GM10266 (cell line): ENCODE measurements around the gene RNF20.

ENCODE experiments used
- DNase-seq: peaks from one replicate; pipeline ENCODE4 v3.0.0; 2012; ENCODE audit errors: extremely low spot score
- CTCF ChIP-seq: IDR thresholded peaks from 2 replicates; pipeline ENCODE4 v1.5.1; 2012; ENCODE audit warnings: mild to moderate bottlenecking, low read depth; ENCODE audit not compliant: control insufficient read depth, insufficient read depth; ENCODE audit errors: missing control alignments

The RNF20 gene

GRCh38 chr9:101533334-101534204 is at the start of gene RNF20:
Gene RNF20 (plus strand): TSS chr9:101533853. CDS start chr9:101535424, 1,571 bp downstream.
- peak; percentile 89 for DNase-seq
- TF ChIP-seq CTCF = no peak

- TF ChIP-seq CTCF = no peak
These were observed 49.6 kb upstream of the RNF20 start for GRCh38 chr9:101484046-101484445.

GRCh38 chr9:101485924-101486692 is 47.5 kb upstream of the RNF20 start:
- no peak for DNase-seq
- TF ChIP-seq CTCF = no peak

More at GRCh38 chr9:101484046-101484445, 49.6 kb upstream of the RNF20 start:
- no peak for DNase-seq

- no peak for DNase-seq
These were observed 46.8 kb upstream of the RNF20 start for GRCh38 chr9:101486693-101487442.

GRCh38 chr9:101487443-101487840 is 46.2 kb upstream of the RNF20 start:
- TF ChIP-seq CTCF = no peak
- DNase-seq = no peak

More at GRCh38 chr9:101486693-101487442, 46.8 kb upstream of the RNF20 start:
- no peak for TF ChIP-seq CTCF

GRCh38 chr9:101495810-101496209 is 37.8 kb upstream of the RNF20 start:
- DNase-seq = no peak
- no peak for TF ChIP-seq CTCF

- no peak for DNase-seq
These were observed 35.3 kb upstream of the RNF20 start for GRCh38 chr9:101498323-101498722.

More at GRCh38 chr9:101498323-101498722, 35.3 kb upstream of the RNF20 start:
- TF ChIP-seq CTCF = no peak
